ENCODE data around the gene ZNF786.

The ZNF786 gene

GRCh38 chr7:149021725-149022062, 68.8 kb downstream of the ZNF786 start:
- no peak for DNase-seq (ENCODE audit: low read depth)
- H3K4me3 ChIP-seq (ENCODE audit: low read length): no peak overlapping the region
- no peak for TF ChIP-seq CTCF (IDR thresholded peaks at IDR 0.05; ENCODE audit: insufficient read depth, low read depth, low read length, missing control alignments)

- H3K4me3 ChIP-seq (ENCODE audit: low read length): no peak overlapping the region
- no peak for DNase-seq (ENCODE audit: low read depth)
- TF ChIP-seq CTCF (IDR thresholded peaks at IDR 0.05; ENCODE audit: insufficient read depth, low read depth, low read length, missing control alignments): no peak
Observed at GRCh38 chr7:149020483-149020882, 70.0 kb downstream of the ZNF786 start.

Data from epithelial cell of esophagus (primary cell).